ENCODE data around the gene AGFG2.

- TF ChIP-seq POLR2A (IDR thresholded peaks at IDR 0.05), result no peak
- no peak for TF ChIP-seq CTCF (IDR thresholded peaks at IDR 0.05)
- TF ChIP-seq POLR2AphosphoS5 (IDR thresholded peaks at IDR 0.05), result no peak
Measured at GRCh38 chr7:100570954-100571828, 32.2 kb downstream of the AGFG2 start.

Measured in prostate gland (tissue), 2 donors.